HG03439 (cell line): ENCODE results near the gene AGPAT3.

Source experiments
- ATAC-seq: cut with Tn5 transposase; IDR thresholded peaks from one replicate; pipeline ENCODE4 v1.9.1; 2021; ENCODE audit warnings: mild to moderate bottlenecking, moderate library complexity; ENCODE audit not compliant: unreplicated experiment

AGPAT3 gene

GRCh38 chr21:43921571-43921978 is 56.6 kb downstream of the AGPAT3 start:
- ATAC-seq: no peak

DNA sequence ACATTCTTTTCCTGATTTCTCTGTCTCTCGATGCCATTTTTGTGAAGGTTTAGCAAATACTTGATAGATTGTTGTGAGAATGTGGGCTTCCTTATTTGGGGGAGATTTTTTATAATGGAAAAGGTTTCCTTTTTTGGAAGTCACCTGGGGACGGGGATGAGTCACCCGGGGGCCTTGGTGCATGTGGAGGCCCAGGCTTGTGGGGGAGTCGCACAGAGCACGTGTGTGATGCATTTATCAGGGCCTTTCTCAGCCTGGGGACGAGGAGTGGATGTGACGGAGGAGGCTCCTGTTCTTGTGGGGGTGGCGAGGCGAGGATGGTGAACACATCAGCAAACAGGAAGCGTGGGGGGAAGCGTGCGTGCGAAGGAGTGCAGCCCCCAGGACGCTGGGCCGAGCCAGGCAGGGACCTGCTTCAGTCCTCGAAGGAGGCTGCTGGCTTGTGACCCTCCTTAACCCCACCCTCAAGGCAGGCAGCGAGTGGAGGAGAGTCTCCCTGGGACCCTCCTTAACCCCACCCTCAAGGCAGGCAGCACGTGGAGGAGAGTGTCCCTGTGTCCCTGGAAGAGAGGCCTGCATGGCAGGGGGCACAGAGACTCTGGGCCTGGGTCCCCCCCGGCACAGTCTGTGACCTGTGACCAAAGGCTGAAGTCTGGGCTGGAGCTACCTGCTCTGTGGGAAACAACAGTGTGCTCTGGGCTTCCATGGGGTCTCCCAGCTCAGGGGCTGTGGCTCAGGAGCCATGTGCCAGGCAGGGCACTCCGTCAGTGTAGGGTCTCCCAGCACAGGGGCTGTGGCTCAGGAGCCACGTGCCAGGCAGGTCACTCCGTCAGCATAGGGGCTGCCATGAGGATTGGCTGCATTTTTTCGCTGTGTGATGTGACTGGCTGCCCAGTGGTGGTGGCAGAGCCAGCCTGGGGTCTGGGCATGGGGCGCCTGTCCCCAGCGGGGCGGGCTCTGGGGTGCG is 57.2 kb downstream of the AGPAT3 start:
- no peak for ATAC-seq

DNA sequence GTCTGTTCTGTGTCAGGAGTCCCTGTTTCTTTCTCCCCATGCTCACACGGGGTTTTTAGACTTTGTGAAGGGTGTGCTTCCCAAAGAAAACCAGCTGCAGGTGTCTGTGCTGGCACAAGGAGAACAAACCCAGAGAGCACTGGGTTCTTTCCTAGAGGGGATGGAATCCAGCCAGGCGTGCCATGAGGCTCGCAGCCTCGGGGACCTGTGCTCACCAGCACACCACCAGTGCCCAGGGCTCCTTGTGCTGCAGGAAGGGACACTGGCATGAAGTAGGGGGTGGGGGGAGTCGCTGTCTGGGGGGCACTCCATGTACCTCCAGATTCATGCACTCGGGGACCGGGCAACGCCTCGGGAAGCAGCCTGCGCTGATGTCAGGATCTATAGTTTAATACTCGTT is 57.9 kb downstream of the AGPAT3 start:
- ATAC-seq: no peak

- ATAC-seq: no peak
Observed at GRCh38 chr21:43923391-43923790, 58.4 kb downstream of the AGPAT3 start.

GRCh38 chr21:43924421-43925095 is 59.5 kb downstream of the AGPAT3 start:
- ATAC-seq: no peak

GRCh38 chr21:43925096-43925481 is 60.1 kb downstream of the AGPAT3 start:
- ATAC-seq: no peak

GRCh38 chr21:43925609-43926008 is 60.6 kb downstream of the AGPAT3 start:
- ATAC-seq: no peak

DNA sequence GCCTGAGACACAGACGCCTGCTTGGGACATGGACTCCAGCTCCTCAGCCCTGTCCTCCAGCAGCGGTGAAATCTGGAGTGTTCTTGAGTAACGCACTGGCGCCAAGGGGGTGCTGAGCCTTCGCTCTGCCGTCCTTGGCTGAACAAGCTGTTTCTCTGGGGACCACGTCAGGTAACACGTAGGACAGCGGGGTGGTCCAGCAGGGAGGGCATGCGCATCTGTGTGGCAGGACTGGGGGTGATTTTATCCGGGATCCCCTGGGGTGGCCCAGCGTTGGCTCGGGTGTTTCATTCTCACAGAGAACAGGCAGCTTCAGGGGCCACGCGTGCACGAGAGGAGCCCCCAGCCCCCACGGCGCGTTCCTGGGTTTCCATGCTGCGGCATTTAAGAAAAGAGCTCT is 61.2 kb downstream of the AGPAT3 start:
- ATAC-seq: no peak

- ATAC-seq: no peak
Observed at GRCh38 chr21:43927591-43928221, 62.7 kb downstream of the AGPAT3 start.

DNA sequence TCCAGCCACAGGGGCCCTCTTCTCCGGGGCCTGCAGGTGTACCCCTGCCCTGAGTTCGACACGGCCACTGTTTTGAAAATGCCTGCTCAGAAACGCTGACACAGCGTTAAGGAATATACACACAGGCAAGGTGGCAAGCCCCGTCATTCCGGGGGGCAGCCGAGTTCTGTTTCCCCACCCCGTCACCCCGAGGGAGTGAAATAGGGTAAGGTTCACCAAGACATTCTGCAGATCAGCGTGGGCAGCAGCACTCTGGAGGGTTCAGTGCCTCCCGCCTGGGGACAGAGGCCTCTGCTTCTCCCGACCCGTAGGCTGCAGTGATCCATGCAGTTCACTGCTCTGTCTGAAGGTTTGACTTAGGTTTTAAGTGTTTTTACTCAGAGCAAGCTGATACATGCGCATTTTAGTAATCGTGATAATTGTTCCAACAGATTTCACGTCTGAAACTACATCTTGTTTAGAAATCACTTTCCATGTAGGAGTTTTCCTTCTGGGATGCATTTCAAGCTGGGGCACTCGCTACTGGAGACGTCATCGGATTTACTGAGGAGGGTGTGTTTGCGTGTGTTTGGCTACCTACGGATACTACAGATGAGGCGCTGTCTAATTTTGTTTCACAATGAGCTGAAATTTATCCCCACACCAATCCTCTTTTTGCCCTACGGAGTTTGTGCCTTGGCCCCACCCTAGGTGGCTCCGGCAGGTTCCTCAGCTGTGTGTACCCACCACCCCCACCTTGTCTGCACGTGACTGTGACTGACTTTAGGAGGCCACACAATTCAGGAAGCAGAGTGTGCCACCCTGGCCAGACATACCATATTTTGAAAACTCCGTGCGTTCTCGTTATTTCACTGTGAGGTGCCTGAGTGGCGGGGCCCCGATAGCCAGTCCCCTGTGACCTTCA is 63.5 kb downstream of the AGPAT3 start:
- no peak for ATAC-seq

- ATAC-seq: no peak
Observed at GRCh38 chr21:43929217-43929971, 64.4 kb downstream of the AGPAT3 start.

DNA sequence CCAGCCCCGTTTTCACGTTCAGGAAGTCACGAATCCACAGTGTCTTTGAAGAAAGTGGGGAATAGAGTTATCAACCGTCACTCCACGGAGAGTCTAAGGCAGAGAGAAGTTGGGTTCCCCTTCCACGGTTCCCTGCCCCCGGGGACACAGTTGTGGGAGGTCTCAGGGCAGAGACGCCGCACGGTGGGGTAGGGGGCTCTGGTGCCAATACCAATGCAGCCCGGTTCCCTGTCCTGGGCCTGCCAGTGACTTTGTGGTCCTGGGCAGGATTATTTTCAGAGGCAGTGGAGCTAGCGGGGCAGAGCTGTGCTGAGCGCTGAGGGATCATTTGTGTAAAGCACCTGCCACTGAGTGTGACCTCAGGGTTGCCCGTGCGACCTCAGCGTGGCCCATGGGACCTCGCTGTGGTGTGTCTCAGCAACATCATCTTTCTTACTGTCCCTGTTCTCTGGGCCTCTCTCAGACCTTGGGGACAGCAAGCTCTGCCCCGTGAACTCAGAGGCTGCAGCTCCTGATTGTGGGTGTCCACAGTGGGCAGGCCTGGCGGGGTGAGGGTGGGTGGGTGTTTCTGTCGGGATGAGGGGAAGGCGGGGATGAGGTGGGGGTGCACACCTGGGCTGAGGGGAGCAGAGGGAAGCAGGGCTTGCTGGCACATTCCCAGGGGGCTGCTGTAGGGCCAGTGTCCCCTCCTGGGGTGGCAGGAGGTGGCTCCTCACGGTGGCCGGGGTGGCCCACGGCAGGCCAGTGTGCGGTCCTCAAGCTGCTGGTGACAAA is 65.2 kb downstream of the AGPAT3 start:
- ATAC-seq: no peak

DNA sequence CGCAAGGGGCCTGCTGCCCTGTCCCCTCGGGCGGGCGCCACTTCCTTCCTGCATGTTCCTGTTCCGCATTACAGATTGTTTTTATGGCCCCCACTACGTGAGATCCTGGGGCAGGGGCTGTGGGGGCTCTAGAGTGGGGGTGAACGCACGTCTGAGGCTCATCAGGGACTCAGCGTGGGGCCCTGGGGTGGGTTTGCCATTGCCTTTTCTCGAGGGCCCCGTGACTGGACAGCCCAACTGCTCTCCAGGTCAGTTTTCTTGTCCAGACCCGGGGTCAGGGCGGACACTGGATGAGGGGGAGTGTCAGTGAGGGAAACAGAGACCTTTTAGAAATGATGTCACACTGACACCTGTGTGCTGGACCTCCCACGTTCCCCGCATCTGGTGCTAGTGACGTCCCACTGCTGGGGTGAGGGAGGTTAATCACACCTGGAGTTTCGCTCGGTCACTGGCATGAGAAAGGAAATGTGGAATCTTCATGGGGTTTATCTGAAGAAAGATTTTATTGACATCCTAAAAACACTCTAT is 65.9 kb downstream of the AGPAT3 start:
- no peak for ATAC-seq

DNA sequence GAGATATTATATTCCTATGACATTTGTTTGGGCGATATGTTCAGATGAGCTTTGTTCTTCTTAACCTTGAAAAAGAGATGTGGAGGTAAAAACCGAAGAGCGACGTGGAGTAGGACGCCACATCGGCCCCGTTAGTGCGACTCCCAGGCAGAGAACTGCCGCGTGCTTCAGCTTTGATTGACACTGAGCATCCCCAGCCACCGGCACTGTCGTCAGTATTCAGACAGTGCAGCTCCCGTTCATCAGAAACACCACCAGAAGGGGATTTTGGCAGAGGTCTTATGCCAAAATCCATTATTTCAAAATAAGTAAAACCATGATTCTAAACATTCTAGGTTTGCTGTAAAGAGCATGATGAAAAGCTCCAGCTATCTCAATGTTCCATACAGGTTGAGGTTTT is 66.5 kb downstream of the AGPAT3 start:
- no peak for ATAC-seq

DNA sequence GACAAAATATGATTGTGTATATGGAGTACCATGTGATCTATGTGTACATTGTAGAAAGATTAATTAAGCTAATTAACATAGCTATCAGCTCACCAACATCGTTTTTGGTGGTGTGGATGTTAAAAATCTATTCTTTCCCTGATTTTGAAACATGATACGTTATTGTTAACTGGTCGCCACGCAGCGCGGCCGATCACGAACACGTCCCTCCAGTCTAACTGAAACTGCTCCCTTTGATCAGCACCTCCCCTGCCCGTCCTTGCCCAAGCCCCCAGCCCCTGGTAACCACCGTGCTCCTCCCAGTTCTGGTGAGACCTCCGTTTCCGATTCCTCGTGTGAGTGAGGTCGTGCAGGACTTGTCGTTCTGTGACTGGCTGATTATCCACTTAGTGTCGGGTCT is 67.0 kb downstream of the AGPAT3 start:
- ATAC-seq: no peak

DNA sequence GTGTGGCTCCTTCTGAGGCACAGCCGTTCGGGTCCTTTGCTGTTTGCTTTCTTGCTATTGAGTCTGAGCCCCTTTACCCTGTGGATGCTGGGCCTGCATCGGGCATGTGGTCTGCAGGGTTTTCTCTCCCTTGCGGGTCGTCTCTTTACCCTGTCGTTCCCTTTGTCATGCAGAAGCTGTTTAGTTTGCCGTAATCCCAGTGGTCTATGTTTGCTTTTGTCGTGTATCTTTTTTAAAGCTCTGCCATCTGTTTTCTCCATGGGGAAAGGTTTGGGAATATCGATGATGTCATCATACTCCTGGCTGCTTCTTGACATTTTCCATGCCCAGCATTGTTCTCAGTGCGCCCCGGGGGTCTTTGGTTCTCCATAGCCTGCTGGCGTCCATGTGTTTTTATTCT is 68.2 kb downstream of the AGPAT3 start:
- ATAC-seq: no peak

DNA sequence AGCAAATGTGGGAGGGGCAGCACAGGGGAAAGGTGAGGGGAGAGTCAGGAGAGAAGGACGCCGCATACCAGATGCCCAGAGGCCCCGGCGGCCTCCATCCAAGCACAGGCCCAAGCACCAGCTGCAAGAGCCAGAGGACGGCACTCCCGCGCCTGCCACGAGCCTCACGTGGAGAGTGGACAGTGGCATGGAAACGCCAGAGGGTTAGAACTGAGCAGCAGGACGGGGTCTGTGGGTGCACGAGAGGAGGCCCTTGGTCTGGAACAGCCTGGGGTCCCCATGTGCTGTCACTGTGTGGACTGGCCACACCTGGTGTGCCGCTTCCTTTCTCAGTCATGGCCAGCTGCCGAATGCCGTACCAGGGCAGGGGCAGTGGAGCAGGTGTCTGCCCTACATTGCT is 68.7 kb downstream of the AGPAT3 start:
- ATAC-seq: no peak

DNA sequence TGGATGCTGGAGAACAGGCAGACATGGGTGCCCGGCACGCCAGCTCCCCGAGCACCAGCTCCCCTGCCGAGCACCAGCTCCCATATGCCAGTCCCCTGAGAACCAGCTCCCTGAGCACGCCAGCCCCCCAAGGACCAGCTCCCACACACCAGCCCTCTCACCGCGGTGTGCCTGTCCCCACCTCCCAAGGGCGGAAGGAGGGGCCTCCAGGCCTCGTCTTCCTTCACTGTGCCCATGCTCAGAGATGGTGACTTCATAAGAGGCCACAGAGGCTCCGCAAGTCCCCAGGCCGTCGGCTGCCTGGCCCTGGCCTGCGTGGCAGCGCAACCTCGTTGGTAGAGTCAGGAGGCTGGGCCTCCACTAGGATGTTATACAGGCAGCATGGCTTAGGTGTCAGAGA is 69.1 kb downstream of the AGPAT3 start:
- ATAC-seq: no peak
